Ectodermal cell (in vitro differentiated cells): Measurements from ENCODE around the gene ZNF41. TPM values are rescaled to one million over a fixed set of nuclear protein-coding genes. Genes with fewer than 3 reads are reported as not detected.
"Not testable (repeated sequence)": the region's sequence is repeated elsewhere in the genome, so short reads cannot be mapped to it uniquely, and the experiment has no call there.

Experiments
- H3K27ac ChIP-seq: 2 replicates; pipeline ENCODE4 v1.7.0; 2013; ENCODE audit warnings: mild to moderate bottlenecking, low read depth, low read length; ENCODE audit not compliant: insufficient read depth, poor library complexity, severe bottlenecking
- H3K27me3 ChIP-seq: 2 replicates; pipeline ENCODE4 v1.7.0; 2013; ENCODE audit warnings: mild to moderate bottlenecking, low read length; ENCODE audit not compliant: insufficient read depth, control insufficient read depth, poor library complexity, severe bottlenecking
- H3K36me3 ChIP-seq: one replicate; pipeline ENCODE4 v1.7.0; 2013; ENCODE audit warnings: low read length; ENCODE audit not compliant: control insufficient read depth, insufficient read depth
- H3K4me1 ChIP-seq: one replicate; pipeline ENCODE4 v1.7.0; 2013; ENCODE audit warnings: low read length; ENCODE audit not compliant: control insufficient read depth, insufficient read depth
- H3K4me3 ChIP-seq: 2 replicates; pipeline ENCODE4 v1.7.0; 2013; ENCODE audit warnings: low read depth, low read length, control low read depth; ENCODE audit not compliant: insufficient read depth
- H3K9me3 ChIP-seq: 2 replicates; pipeline ENCODE4 v1.7.0; 2013; ENCODE audit warnings: mild to moderate bottlenecking, low read length, moderate library complexity; ENCODE audit not compliant: control insufficient read depth
- WGBS, 2 experiments: methylation state at CpG; one replicate each; pipeline ENCODE4 v1.1.7; 2013; ENCODE audit warnings: missing lambda C conversion rate in 2 of 2; 5-methylcytosine and 5-hydroxymethylcytosine counted together
- polyA plus RNA-seq, 4 experiments: library from polyadenylated mRNA; stranded (reverse); fragments of 50-300 nt; gene quantifications; one replicate each; pipeline ENCODE4 v1.2.3, GENCODE V29; 2013

Gene ZNF41
- 6.0 TPM for polyA plus RNA-seq (2013, experiment 1 of 4)
- polyA plus RNA-seq (2013, experiment 2 of 4), result 5.0 TPM
- 4.0 TPM for polyA plus RNA-seq (2013, experiment 3 of 4)
- polyA plus RNA-seq (2013, experiment 4 of 4), result 3.8 TPM

GRCh38 chrX:47482512-47483305, at the start of gene ZNF41:
Gene ZNF41 (minus strand): TSS chrX:47483222. CDS start chrX:47467481, 15,741 bp downstream.
- no peaks in the 10 kb centered on the region for H3K36me3 ChIP-seq
- WGBS, 2 experiments, result 0% methylated on average over 77 of the region's 77 CpGs

GRCh38 chrX:47530049-47530448, 47.0 kb upstream of the ZNF41 start:
- no peaks in the 10 kb centered on the region for H3K9me3 ChIP-seq
- no peaks in the 10 kb centered on the region for H3K27me3 ChIP-seq
- H3K36me3 ChIP-seq, result no peaks in the 10 kb centered on the region
- H3K27ac ChIP-seq, result no peak overlapping the region
- no peaks in the 10 kb centered on the region for H3K4me1 ChIP-seq
- 90 to 92% methylated on average over 6 of the region's 6 CpGs for WGBS, 2 experiments
- H3K4me3 ChIP-seq, result no peak overlapping the region

More at GRCh38 chrX:47482512-47483305, at the start of gene ZNF41:
- H3K4me3 ChIP-seq, result peak within 1 kb of the TSS; percentile 58
- no peaks in the 10 kb centered on the region for H3K27me3 ChIP-seq
- no peaks in the 10 kb centered on the region for H3K9me3 ChIP-seq
- H3K27ac ChIP-seq, result peak within 1 kb of the TSS; percentile 81
- H3K4me1 ChIP-seq, result no peaks in the 10 kb centered on the region

DNA sequence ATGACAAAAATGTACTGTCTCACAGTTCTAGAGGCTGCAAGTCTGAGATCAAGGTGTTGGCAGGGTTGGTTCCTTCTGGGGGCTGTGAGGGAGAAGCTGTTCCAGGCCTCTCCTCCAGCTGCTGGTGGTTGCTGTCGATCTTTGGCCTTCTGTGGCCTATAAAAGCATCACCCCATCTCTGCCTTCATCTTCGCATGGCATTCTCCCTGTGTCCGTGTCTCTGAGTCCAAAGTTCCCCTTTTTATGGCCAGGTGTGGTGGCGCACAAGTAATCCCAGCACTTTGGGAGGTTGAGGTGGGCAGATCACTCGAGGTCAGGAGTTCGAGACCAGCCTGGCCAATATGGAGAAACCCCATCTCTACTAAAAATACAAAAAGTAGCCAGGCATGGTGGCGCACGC, 46.5 kb upstream of the ZNF41 start:
- 93 to 94% methylated on average over 8 of the region's 8 CpGs for WGBS, 2 experiments
- H3K27me3 ChIP-seq, result no peaks in the 10 kb centered on the region
- H3K4me3 ChIP-seq, result no peak overlapping the region
- H3K9me3 ChIP-seq, result no peaks in the 10 kb centered on the region
- H3K27ac ChIP-seq, result no peak overlapping the region
- no peaks in the 10 kb centered on the region for H3K4me1 ChIP-seq
- H3K36me3 ChIP-seq, result no peaks in the 10 kb centered on the region

GRCh38 chrX:47523713-47524166, 40.7 kb upstream of the ZNF41 start:
- Histone ChIP-seq H3K9me3 (no peaks in the 10 kb centered on the region), H3K4me1 (no peaks in the 10 kb centered on the region), H3K27ac (no peak overlapping the region), H3K4me3 (peak overlapping the region; percentile 40), H3K27me3 (peaks cover 9% of the 10 kb centered on the region), H3K36me3 (no peaks in the 10 kb centered on the region)
- WGBS, 2 experiments, result 10 to 11% methylated on average over 34 of the region's 34 CpGs

DNA sequence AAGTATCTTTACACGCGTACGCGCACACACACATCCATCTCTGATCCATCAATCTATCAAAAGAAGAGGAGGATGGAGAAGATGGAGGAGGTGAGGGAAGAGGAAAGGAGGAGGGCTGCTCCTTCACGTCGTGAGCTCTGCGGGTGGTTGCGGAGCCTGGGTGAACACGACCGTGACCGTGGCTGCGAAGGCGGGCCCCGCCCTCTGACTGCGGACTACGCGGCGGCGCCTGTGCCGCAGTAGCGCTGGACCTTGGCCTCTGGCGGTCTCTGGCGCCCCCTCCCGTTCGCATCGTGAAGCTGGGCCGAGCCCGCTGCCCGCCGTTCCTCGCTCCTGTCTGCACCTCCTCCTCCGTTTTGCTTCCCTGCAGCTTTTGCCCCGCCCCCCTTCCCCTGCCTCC, 40.3 kb upstream of the ZNF41 start:
- WGBS, 2 experiments, result 0% methylated on average over 29 of the region's 33 CpGs
- peaks cover 9% of the 10 kb centered on the region for H3K27me3 ChIP-seq
- no peaks in the 10 kb centered on the region for H3K9me3 ChIP-seq
- no peak overlapping the region for H3K27ac ChIP-seq
- H3K36me3 ChIP-seq, result no peaks in the 10 kb centered on the region
- H3K4me1 ChIP-seq, result no peaks in the 10 kb centered on the region
- H3K4me3 ChIP-seq, result peak overlapping the region; percentile 40

DNA sequence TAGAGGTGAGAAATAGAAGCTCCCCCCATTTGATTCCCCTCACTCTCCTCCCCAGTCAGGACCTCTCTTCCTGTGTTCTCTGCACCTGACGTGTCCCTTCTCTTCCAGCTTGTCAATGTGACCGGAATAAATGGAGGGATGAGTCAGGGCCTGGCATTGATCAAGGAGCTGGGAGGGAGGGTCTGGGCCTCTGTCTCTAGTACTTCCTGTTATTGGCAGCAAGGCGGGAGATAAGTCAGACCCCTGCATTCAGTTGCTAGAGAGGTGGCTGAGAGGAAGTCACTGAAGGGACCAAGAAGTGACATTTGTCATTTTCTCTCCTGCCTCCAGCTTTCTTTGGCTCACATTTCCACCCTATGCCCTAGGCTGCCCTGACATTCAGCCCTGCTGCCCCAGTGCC, 35.1 kb upstream of the ZNF41 start:
- H3K4me1 ChIP-seq, result no peaks in the 10 kb centered on the region
- 81 to 92% methylated on average over 3 of the region's 3 CpGs for WGBS, 2 experiments
- H3K4me3 ChIP-seq, result no peak overlapping the region
- no peaks in the 10 kb centered on the region for H3K36me3 ChIP-seq
- peaks cover 9% of the 10 kb centered on the region for H3K27me3 ChIP-seq
- no peaks in the 10 kb centered on the region for H3K9me3 ChIP-seq
- no peak overlapping the region for H3K27ac ChIP-seq

DNA sequence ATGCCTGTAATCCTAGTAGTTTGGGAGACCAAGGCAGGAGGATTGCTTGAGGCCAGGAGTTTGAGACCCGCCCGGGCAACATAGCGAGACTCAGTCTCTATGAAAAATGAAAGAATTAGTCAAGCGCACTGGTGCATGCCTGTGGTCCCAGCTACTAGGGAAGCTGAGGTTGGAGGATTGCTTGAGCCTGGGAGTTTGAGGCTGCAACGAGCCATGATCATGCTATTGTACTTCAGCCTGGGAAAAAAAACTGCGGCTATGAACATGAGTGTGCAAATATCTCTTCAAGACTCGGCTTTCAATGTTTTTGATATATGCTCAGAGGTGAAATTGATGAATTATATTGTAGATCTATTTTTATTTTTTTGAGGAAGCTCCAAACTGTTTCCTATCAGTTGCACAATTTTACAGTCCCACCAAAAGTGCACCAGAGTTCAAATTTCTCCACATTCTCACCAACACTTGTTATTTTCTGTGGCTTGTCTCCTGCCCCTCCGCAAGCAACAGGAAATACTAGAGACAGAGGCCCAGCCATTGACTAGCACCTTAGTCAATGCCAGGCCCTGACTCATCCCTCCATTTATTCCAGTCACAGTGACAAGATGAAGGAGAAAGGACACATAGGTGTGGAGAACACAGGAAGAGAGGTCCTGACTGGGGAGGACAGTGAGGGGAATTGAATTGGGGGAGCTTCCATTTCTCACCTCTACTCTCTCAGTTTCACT, 33.1 kb upstream of the ZNF41 start:
- Histone ChIP-seq H3K4me3 (no peak overlapping the region), H3K27ac (no peak overlapping the region), H3K27me3 (no peaks in the 10 kb centered on the region), H3K9me3 (no peaks in the 10 kb centered on the region), H3K36me3 (no peaks in the 10 kb centered on the region), H3K4me1 (no peaks in the 10 kb centered on the region)
- WGBS, 2 experiments, result 88 to 95% methylated on average over 8 of the region's 8 CpGs

DNA sequence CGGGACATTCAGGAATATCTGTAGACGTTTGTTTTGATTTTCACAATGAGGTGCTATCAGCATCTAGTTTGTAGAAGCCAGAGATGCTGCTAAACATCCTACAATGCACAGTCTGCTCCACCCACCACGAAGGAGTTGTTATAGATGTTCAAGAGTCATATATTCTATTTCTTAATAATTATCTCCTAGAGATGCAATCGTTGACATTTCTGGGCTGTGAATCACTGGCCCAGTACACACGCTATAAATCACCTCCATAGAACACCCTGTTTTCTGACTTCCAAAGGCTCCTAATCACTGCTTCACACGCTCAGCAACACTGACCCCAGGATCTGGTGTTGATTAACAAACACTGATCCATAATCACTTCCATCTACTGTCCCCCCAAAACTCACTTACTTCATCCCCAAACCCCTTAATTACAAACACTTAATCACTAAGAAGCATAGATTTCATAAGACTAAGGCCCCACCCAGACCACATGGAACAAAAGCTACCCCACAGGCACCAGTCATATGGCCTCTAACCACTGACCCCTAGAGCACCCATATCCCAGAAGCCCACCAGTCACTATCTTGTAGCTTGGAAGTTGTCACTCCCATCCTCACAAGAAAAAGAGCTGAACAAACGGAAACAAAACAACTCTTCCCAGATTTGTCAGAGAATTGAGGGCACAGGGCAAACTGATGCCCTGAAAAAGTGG, 31.7 kb upstream of the ZNF41 start:
- 89 to 92% methylated on average over 6 of the region's 7 CpGs for WGBS, 2 experiments

GRCh38 chrX:47513034-47513965, 30.3 kb upstream of the ZNF41 start:
- H3K9me3 ChIP-seq, H3K27me3 ChIP-seq, H3K27ac ChIP-seq, H3K4me1 ChIP-seq, H3K36me3 ChIP-seq: not testable (repeated sequence)
- WGBS, 2 experiments, result 1 to 2% methylated on average over 38 to 49 of the region's 70 CpGs
- H3K4me3 ChIP-seq, result peak overlapping the region; percentile 36

More for the DNA sequence above, 31.7 kb upstream of the ZNF41 start:
- Histone ChIP-seq H3K9me3 (no peaks in the 10 kb centered on the region), H3K27ac (no peak overlapping the region), H3K4me1 (no peaks in the 10 kb centered on the region), H3K4me3 (no peak overlapping the region), H3K36me3 (no peaks in the 10 kb centered on the region), H3K27me3 (no peaks in the 10 kb centered on the region)
